MM.1S (cell line): ENCODE results near the gene RPL3.

Experiments
- CTCF ChIP-seq: fragments of 300-600 bp; sonication (generic); IDR thresholded peaks from 2 replicates; pipeline ENCODE4 v1.5.1; 2016; ENCODE audit warnings: antibody characterized with exemption, low read length, mixed read lengths
- EZH2 ChIP-seq: fragments of 300-600 bp; sonication (generic); optimal IDR thresholded peaks from 2 replicates; pipeline ENCODE3; 2017; ENCODE audit warnings: low read depth, mild to moderate bottlenecking, antibody characterized with exemption, low read length, mixed read lengths

GRCh38 chr22:39317775-39318506, 1.5 kb downstream of the RPL3 start:
- no peak for TF ChIP-seq EZH2
- TF ChIP-seq CTCF, result no peak
